Natural killer cell treated with Interleukin-12 subunit alpha and Interleukin-12 subunit beta and Interleukin-15 and Interleukin-18, amount 100 ng/mL, for 72 hours (primary cell): ENCODE results near the gene RBM6. TPM values are rescaled to one million over a fixed set of nuclear protein-coding genes. Genes with fewer than 3 reads are reported as not detected.
"Not testable (repeated sequence)": the region's sequence is repeated elsewhere in the genome, so short reads cannot be mapped to it uniquely, and the experiment has no call there.

Source experiments
- ATAC-seq, 2 donors: fragments of 150-1000 bp; cut with Tn5 transposase in 1 of 2; sonication (Bioruptor Pico), chemical (Tn5 transposase) in 1 of 2; 2 replicates each; pipeline ENCODE4 v1.10.0; 2021
- DNase-seq: peaks from one replicate; pipeline ENCODE4 v3.0.0; 2022; ENCODE audit warnings: low spot score
- H3K27ac Mint-ChIP-seq, 2 donors: 1 replicate in 1 of 2; 2 replicates in 1 of 2; pipeline ENCODE4 v1.8.0; 2022; ENCODE audit warnings: mixed read lengths in 2 of 2, mild to moderate bottlenecking in 1 of 2, moderate library complexity in 1 of 2
- H3K27me3 Mint-ChIP-seq, 2 donors: 1 replicate in 1 of 2; 2 replicates in 1 of 2; pipeline ENCODE4 v1.8.0; 2022; ENCODE audit warnings: mixed read lengths in 2 of 2
- H3K36me3 Mint-ChIP-seq: one replicate; pipeline ENCODE4 v1.8.0; 2022; ENCODE audit warnings: mixed read lengths
- H3K4me1 Mint-ChIP-seq, 2 donors: 1 replicate in 1 of 2; 2 replicates in 1 of 2; pipeline ENCODE4 v1.8.0; 2022; ENCODE audit warnings: low read depth in 2 of 2, mixed read lengths in 2 of 2, mild to moderate bottlenecking in 1 of 2
- H3K4me3 Mint-ChIP-seq: one replicate; pipeline ENCODE4 v1.8.0; 2022; ENCODE audit warnings: mixed read lengths
- H3K9me3 Mint-ChIP-seq: 2 replicates; pipeline ENCODE4 v1.8.0; 2022; ENCODE audit warnings: mixed read lengths
- total RNA-seq, 2 donors: library from RNA; stranded (reverse); gene quantifications; one replicate each; pipeline ENCODE4 v1.2.3, GENCODE V29; 2022

The RBM6 gene
- total RNA-seq, 2 donors from 2014 or later, result 96.6 to 149 TPM

GRCh38 chr3:49906073-49906743 lies 33.7 kb upstream of the RBM6 start:
- no peak for ATAC-seq
- H3K27me3 Mint-ChIP-seq, result no peaks in the 10 kb centered on the region
- no peaks in the 10 kb centered on the region for H3K9me3 Mint-ChIP-seq
- no peak overlapping the region for H3K4me3 Mint-ChIP-seq
- peak overlapping the region in 1 of 2 donors; percentile 71 for H3K27ac Mint-ChIP-seq
- DNase-seq, result no peak
- peaks cover 6 to 16% of the 10 kb centered on the region in 2 donors for H3K4me1 Mint-ChIP-seq
- H3K36me3 Mint-ChIP-seq, result no peaks in the 10 kb centered on the region

- H3K27me3 Mint-ChIP-seq, result no peaks in the 10 kb centered on the region
- ATAC-seq, result no peak
Observed at GRCh38 chr3:49908373-49909199, 31.4 kb upstream of the RBM6 start.

GRCh38 chr3:49910409-49911123 lies 29.4 kb upstream of the RBM6 start:
- ATAC-seq (no peak), DNase-seq (no peak)
- Mint-ChIP-seq H3K4me1 (peaks cover 6 to 12% of the 10 kb centered on the region in 2 donors), H3K9me3 (no peaks in the 10 kb centered on the region), H3K4me3 (no peak overlapping the region), H3K27me3 (no peaks in the 10 kb centered on the region), H3K27ac (no peak overlapping the region), H3K36me3 (no peaks in the 10 kb centered on the region)

More at GRCh38 chr3:49908373-49909199, 31.4 kb upstream of the RBM6 start:
- H3K4me1 Mint-ChIP-seq, result peaks cover 6 to 16% of the 10 kb centered on the region in 2 donors
- no peak for DNase-seq
- no peaks in the 10 kb centered on the region for H3K9me3 Mint-ChIP-seq
- H3K27ac Mint-ChIP-seq, result no peak overlapping the region
- H3K4me3 Mint-ChIP-seq, result no peak overlapping the region
- no peaks in the 10 kb centered on the region for H3K36me3 Mint-ChIP-seq

DNA sequence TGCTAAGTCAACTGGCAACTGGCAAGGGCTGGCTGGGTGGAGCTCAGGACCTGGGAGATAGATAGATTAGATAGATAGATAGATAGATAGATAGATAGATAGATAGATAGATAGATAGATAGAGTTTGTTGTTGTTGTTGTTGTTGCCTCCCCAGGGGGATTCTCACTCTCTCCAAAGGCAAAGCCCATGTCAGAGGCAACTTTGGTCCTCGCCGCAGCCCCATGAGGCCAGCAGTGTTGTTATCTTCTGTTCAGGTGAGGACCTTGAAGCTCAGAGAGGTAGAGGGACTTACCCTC lies 28.9 kb upstream of the RBM6 start:
- ATAC-seq (no peak), DNase-seq (no peak)
- Mint-ChIP-seq H3K27me3 (no peaks in the 10 kb centered on the region), H3K4me3 (no peak overlapping the region), H3K9me3 (no peaks in the 10 kb centered on the region), H3K36me3 (no peaks in the 10 kb centered on the region), H3K27ac (no peak overlapping the region), H3K4me1 (peaks cover 1 to 8% of the 10 kb centered on the region in 2 donors)

DNA sequence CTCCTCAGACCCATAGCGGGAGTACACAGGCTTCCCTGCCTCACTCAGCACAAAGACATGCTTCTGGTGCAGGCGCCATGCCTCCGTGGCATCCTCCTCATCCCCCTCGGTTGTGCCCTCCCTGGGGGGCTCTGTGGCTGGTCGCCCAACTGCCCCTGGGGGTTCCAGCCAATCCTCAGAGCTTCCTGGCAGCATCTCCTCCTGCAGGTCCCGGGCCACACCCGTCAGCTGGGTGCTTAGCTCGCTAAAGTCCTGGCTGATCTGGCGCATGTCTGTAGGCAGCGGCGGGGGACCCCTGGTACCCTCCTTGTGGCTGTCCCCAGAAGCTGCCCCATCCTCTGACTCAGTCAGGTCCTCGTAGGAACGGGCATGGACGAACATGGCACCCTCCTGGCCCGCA lies 28.3 kb upstream of the RBM6 start:
- no peaks in the 10 kb centered on the region for H3K9me3 Mint-ChIP-seq
- no peak overlapping the region for H3K4me3 Mint-ChIP-seq
- DNase-seq (no peak), ATAC-seq (no peak)
- no peaks in the 10 kb centered on the region for H3K27me3 Mint-ChIP-seq
- no peak overlapping the region for H3K27ac Mint-ChIP-seq
- H3K4me1 Mint-ChIP-seq, result peaks cover 5 to 10% of the 10 kb centered on the region in 2 donors
- no peaks in the 10 kb centered on the region for H3K36me3 Mint-ChIP-seq

DNA sequence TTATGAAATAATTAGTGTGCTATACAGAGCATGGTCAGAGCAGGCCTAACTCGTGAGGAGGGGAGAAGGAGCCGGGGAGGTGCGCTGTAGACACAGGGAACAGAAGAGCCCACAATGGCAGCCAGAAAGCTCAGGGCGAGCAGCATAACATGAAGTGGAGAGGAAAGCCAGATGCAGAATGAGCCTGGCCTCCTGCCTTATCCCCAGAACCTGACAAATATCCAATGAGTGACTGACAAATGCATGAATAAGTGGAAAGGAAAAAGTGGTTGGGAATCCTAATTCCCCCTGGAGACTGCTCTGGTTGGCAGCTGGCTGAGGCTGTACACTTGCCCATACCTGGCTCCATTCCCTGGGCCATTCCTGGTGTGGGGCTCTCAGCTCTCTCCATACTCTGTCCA lies 27.1 kb upstream of the RBM6 start:
- no peaks in the 10 kb centered on the region for H3K36me3 Mint-ChIP-seq
- no peaks in the 10 kb centered on the region for H3K9me3 Mint-ChIP-seq
- H3K27me3 Mint-ChIP-seq, result no peaks in the 10 kb centered on the region
- H3K4me1 Mint-ChIP-seq, result peaks cover 5 to 10% of the 10 kb centered on the region in 2 donors
- no peak overlapping the region for H3K27ac Mint-ChIP-seq
- DNase-seq (no peak), ATAC-seq (no peak)
- H3K4me3 Mint-ChIP-seq, result no peak overlapping the region

- Mint-ChIP-seq H3K27me3 (no peaks in the 10 kb centered on the region), H3K27ac (no peak overlapping the region), H3K4me3 (no peak overlapping the region), H3K36me3 (peaks cover under 1% of the 10 kb centered on the region), H3K9me3 (no peaks in the 10 kb centered on the region), H3K4me1 (peaks cover 5 to 10% of the 10 kb centered on the region in 2 donors)
- ATAC-seq (no peak), DNase-seq (no peak)
Observed at GRCh38 chr3:49914906-49915305, 25.0 kb upstream of the RBM6 start.

DNA sequence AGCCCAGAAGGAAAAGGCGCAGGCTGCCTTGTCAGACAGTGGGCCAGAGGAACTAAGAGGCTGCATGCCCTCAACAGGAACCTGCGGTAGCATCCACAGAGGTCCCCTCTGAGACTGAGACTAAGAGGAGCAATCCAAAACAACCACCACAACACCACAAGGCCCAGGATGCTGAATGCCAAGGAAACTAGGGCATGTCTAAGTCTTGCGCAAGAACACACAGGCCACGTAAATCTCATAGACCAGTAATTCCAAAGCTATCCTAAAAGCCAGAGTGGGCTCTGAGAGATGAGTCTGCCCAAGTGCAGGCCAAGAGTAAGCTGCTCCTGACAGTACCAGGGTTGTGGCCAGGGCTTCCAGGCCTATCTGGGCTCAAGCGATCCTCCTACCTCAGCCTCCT lies 23.3 kb upstream of the RBM6 start:
- DNase-seq (no peak), ATAC-seq (no peak)
- Mint-ChIP-seq H3K4me1 (peaks cover 5 to 6% of the 10 kb centered on the region in 2 donors), H3K27ac (no peak overlapping the region), H3K4me3 (no peak overlapping the region), H3K9me3 (no peaks in the 10 kb centered on the region), H3K36me3 (peaks cover 6% of the 10 kb centered on the region), H3K27me3 (no peaks in the 10 kb centered on the region)

GRCh38 chr3:49917806-49918590 lies 22.0 kb upstream of the RBM6 start:
- H3K4me1 Mint-ChIP-seq, DNase-seq, H3K9me3 Mint-ChIP-seq, H3K36me3 Mint-ChIP-seq, H3K4me3 Mint-ChIP-seq, H3K27me3 Mint-ChIP-seq, H3K27ac Mint-ChIP-seq, ATAC-seq: not testable (repeated sequence)

DNA sequence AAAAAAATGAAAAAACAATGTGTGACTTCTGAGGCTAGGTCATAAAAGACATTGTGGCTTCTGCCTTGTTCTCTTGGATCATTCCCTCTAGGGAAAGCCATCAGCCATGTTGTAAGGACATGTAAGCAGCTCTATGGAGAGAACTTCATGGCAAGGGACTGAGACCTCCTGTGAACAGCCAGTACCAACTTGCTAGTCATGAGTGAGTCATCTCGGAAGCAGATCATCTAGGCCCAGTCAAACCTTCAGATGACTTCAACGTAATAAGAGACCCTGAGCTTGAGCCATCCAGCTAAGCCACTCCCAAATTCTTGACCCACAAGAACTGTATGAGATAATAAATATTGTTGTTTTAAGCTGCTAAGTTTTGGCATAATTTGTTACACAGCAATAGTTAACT lies 15.3 kb upstream of the RBM6 start:
- peaks cover 6% of the 10 kb centered on the region for H3K36me3 Mint-ChIP-seq
- ATAC-seq, result no peak
- no peaks in the 10 kb centered on the region for H3K27me3 Mint-ChIP-seq
- peaks cover 8 to 14% of the 10 kb centered on the region in 2 donors for H3K4me1 Mint-ChIP-seq
- no peak for DNase-seq
- no peaks in the 10 kb centered on the region for H3K9me3 Mint-ChIP-seq
- no peak overlapping the region for H3K4me3 Mint-ChIP-seq
- H3K27ac Mint-ChIP-seq, result no peak overlapping the region

DNA sequence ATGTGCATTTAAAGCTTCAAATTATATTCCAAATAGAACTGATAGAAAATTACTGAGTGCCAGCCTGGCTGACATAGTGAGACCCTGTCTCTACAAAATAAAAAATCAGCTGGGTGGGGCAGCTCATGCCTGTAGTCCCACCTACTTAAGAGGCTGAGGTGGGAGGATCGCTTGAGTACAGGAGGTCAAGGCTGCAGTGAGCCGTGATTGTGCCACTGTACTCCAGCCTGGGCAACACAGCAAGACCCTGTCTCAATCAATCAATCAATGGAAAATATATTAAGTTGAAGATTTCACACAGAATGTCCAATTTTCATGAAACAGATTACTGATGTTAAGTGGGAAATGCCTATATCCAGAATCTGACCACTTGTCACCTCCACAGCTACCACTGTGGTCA lies 14.5 kb upstream of the RBM6 start:
- Mint-ChIP-seq H3K4me3 (no peak overlapping the region), H3K36me3 (no peaks in the 10 kb centered on the region), H3K27me3 (no peaks in the 10 kb centered on the region), H3K4me1 (peaks cover 12 to 18% of the 10 kb centered on the region in 2 donors), H3K27ac (no peak overlapping the region), H3K9me3 (no peaks in the 10 kb centered on the region)
- DNase-seq, result peak; percentile 22
- ATAC-seq, result no peak

DNA sequence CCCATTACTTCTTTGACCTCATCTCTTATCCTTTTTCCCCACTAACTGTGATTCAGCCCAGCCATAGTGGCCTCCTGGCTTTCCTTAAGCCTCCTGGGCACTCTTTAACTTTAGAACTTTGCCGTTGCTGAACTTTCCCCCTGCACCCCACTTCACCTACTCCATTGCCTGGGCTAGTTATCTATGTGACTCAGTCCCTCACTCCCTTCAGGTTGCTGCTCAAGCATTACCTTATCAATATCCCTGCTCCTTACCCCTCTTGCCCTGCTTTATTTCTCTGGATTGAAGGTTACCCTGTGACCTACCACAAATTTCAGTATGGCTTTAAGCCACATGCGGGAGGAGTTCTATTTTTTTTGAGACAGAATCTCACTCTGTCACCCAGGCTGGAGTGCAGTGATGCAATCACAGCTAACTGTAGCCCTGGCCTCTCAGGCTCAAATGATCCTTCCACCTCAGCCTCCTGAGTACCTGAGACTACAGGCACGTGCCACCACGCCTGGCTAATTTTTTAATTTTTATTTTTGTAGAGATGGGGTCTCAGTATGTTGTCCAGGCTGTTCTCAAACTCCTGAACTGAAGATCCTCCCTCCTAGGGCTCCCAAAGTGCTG lies 13.7 kb upstream of the RBM6 start:
- DNase-seq (no peak), ATAC-seq (no peak)
- no peaks in the 10 kb centered on the region for H3K9me3 Mint-ChIP-seq
- no peaks in the 10 kb centered on the region for H3K27me3 Mint-ChIP-seq
- no peaks in the 10 kb centered on the region for H3K36me3 Mint-ChIP-seq
- H3K27ac Mint-ChIP-seq, result peak overlapping the region in 1 of 2 donors; percentile 12
- no peak overlapping the region for H3K4me3 Mint-ChIP-seq
- peaks cover 12 to 18% of the 10 kb centered on the region in 2 donors for H3K4me1 Mint-ChIP-seq

- Mint-ChIP-seq H3K9me3 (no peaks in the 10 kb centered on the region), H3K36me3 (no peaks in the 10 kb centered on the region), H3K27me3 (no peaks in the 10 kb centered on the region), H3K4me1 (peaks cover 12 to 18% of the 10 kb centered on the region in 2 donors), H3K27ac (no peak overlapping the region), H3K4me3 (no peak overlapping the region)
- no peak for DNase-seq
- no peak for ATAC-seq
Observed at GRCh38 chr3:49927798-49928197, 12.2 kb upstream of the RBM6 start.
